SK-N-SH (cell line): ENCODE measurements around the gene TUT1.

Source experiments
- CTCF ChIP-seq: fragments of 200-600 bp; sonication (generic); IDR thresholded peaks from 2 replicates; pipeline ENCODE4 v1.6.1; 2017; ENCODE audit warnings: antibody characterized with exemption, mild to moderate bottlenecking, moderate library complexity
- FOSL2 ChIP-seq: IDR thresholded peaks from 2 replicates; pipeline ENCODE4 v1.4.0; 2012; ENCODE audit warnings: low read depth, mild to moderate bottlenecking, moderate library complexity, borderline replicate concordance
- NRF1 ChIP-seq: IDR thresholded peaks from 2 replicates; pipeline ENCODE4 v1.6.1; 2012; ENCODE audit warnings: low read depth, mild to moderate bottlenecking, low read length
- POLR2AphosphoS5 ChIP-seq: IDR thresholded peaks from 2 replicates; pipeline ENCODE4 v1.6.1; 2012; ENCODE audit warnings: low read depth, low read length
- RAD21 ChIP-seq: IDR thresholded peaks from 2 replicates; pipeline ENCODE4 v1.6.1; 2012; ENCODE audit warnings: mild to moderate bottlenecking, low read length
- RCOR1 ChIP-seq: fragments of 150-350 bp; IDR thresholded peaks from 2 replicates; pipeline ENCODE4 v1.6.1; 2017; ENCODE audit warnings: antibody characterized with exemption, low read length
- REST ChIP-seq: IDR thresholded peaks from 2 replicates; pipeline ENCODE4 v1.6.1; 2012; ENCODE audit warnings: mild to moderate bottlenecking, low read depth, low read length, moderate library complexity
- TAF1 ChIP-seq: IDR thresholded peaks from 2 replicates; pipeline ENCODE4 v1.6.1; 2012; ENCODE audit warnings: low read depth, mild to moderate bottlenecking, low read length, moderate library complexity, borderline replicate concordance
- USF1 ChIP-seq: IDR thresholded peaks from 2 replicates; pipeline ENCODE4 v1.4.0; 2012; ENCODE audit warnings: low read depth, borderline replicate concordance

GRCh38 chr11:62608776-62609175 lies 17.5 kb upstream of the TUT1 start:
- TF ChIP-seq RCOR1 (no peak), NRF1 (no peak), USF1 (no peak), CTCF (no peak), REST (no peak), POLR2AphosphoS5 (no peak), TAF1 (no peak), RAD21 (no peak), FOSL2 (no peak)
